Measurements from ENCODE around the gene NCKAP5.

DNA sequence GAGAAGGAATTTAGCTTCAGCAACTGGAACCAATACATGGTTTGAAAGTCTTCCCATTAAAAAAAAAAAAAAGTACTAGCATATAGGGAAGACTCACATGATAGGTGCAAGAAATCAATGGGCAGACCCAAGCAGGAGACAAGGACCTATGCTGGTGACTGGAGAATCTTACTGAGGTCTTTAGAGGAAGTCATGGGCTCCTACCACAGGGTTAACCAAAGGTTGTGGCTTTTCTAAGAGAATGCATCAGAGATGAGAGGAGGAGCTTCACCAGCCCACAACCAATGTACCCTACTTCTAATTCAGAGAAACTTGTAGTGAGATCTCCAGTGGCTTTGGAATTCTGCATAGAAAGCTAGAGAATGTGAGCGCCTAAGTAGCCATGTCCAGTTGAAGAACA, 207.4 kb downstream of the NCKAP5 start:
- TF ChIP-seq, protein P1, sequence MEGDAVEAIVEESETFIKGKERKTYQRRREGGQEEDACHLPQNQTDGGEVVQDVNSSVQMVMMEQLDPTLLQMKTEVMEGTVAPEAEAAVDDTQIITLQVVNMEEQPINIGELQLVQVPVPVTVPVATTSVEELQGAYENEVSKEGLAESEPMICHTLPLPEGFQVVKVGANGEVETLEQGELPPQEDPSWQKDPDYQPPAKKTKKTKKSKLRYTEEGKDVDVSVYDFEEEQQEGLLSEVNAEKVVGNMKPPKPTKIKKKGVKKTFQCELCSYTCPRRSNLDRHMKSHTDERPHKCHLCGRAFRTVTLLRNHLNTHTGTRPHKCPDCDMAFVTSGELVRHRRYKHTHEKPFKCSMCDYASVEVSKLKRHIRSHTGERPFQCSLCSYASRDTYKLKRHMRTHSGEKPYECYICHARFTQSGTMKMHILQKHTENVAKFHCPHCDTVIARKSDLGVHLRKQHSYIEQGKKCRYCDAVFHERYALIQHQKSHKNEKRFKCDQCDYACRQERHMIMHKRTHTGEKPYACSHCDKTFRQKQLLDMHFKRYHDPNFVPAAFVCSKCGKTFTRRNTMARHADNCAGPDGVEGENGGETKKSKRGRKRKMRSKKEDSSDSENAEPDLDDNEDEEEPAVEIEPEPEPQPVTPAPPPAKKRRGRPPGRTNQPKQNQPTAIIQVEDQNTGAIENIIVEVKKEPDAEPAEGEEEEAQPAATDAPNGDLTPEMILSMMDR (IDR thresholded peaks at IDR 0.05; ENCODE audit: low read depth, low read length, missing input control): no peak
- TF ChIP-seq RXRA (IDR thresholded peaks at IDR 0.05): no peak
- no peak for TF ChIP-seq NR2F2 (IDR thresholded peaks at IDR 0.05)
- TF ChIP-seq FOXA2 (IDR thresholded peaks at IDR 0.05): no peak
- TF ChIP-seq GABPA (IDR thresholded peaks at IDR 0.05 in 1 of 2, conservative IDR thresholded peaks at IDR 0.05 in 1 of 2): no peak
- no peak for TF ChIP-seq JUND (IDR thresholded peaks at IDR 0.05)
- no peak for TF ChIP-seq SP1 (IDR thresholded peaks at IDR 0.05)
- TF ChIP-seq, protein P2, sequence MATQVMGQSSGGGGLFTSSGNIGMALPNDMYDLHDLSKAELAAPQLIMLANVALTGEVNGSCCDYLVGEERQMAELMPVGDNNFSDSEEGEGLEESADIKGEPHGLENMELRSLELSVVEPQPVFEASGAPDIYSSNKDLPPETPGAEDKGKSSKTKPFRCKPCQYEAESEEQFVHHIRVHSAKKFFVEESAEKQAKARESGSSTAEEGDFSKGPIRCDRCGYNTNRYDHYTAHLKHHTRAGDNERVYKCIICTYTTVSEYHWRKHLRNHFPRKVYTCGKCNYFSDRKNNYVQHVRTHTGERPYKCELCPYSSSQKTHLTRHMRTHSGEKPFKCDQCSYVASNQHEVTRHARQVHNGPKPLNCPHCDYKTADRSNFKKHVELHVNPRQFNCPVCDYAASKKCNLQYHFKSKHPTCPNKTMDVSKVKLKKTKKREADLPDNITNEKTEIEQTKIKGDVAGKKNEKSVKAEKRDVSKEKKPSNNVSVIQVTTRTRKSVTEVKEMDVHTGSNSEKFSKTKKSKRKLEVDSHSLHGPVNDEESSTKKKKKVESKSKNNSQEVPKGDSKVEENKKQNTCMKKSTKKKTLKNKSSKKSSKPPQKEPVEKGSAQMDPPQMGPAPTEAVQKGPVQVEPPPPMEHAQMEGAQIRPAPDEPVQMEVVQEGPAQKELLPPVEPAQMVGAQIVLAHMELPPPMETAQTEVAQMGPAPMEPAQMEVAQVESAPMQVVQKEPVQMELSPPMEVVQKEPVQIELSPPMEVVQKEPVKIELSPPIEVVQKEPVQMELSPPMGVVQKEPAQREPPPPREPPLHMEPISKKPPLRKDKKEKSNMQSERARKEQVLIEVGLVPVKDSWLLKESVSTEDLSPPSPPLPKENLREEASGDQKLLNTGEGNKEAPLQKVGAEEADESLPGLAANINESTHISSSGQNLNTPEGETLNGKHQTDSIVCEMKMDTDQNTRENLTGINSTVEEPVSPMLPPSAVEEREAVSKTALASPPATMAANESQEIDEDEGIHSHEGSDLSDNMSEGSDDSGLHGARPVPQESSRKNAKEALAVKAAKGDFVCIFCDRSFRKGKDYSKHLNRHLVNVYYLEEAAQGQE (IDR thresholded peaks at IDR 0.05): no peak
- no peak for TF ChIP-seq HNF4A (conservative IDR thresholded peaks at IDR 0.05)
- TF ChIP-seq, protein P3, sequence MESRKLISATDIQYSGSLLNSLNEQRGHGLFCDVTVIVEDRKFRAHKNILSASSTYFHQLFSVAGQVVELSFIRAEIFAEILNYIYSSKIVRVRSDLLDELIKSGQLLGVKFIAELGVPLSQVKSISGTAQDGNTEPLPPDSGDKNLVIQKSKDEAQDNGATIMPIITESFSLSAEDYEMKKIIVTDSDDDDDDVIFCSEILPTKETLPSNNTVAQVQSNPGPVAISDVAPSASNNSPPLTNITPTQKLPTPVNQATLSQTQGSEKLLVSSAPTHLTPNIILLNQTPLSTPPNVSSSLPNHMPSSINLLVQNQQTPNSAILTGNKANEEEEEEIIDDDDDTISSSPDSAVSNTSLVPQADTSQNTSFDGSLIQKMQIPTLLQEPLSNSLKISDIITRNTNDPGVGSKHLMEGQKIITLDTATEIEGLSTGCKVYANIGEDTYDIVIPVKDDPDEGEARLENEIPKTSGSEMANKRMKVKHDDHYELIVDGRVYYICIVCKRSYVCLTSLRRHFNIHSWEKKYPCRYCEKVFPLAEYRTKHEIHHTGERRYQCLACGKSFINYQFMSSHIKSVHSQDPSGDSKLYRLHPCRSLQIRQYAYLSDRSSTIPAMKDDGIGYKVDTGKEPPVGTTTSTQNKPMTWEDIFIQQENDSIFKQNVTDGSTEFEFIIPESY (IDR thresholded peaks at IDR 0.05): no peak
- no peak for TF ChIP-seq YY1 (IDR thresholded peaks at IDR 0.05)
- TF ChIP-seq, protein P4, sequence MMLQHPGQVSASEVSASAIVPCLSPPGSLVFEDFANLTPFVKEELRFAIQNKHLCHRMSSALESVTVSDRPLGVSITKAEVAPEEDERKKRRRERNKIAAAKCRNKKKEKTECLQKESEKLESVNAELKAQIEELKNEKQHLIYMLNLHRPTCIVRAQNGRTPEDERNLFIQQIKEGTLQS (IDR thresholded peaks at IDR 0.05): no peak
